ENCODE data around the gene SAMD5. TPM values are rescaled to one million over a fixed set of nuclear protein-coding genes. Genes with fewer than 3 reads are reported as not detected.

The SAMD5 gene
- total RNA-seq (1 to 10 TPM in 2 of 4 donors, under 1 TPM in 2; 0.68 to 1.1 (median 0.95) TPM), polyA plus RNA-seq (1 to 10 TPM; 1.8 to 6.8 (median 3.7) TPM)

GRCh38 chr6:147508042-147508865 is at the start of gene SAMD5:
TSS of gene SAMD5 (plus strand) at chr6:147508690. CDS start at chr6:147508929, 239 bp downstream.
- TF ChIP-seq POLR2A (IDR thresholded peaks at IDR 0.05) (no peak), EP300 (IDR thresholded peaks at IDR 0.05) (no peak), POLR2AphosphoS5 (IDR thresholded peaks at IDR 0.05) (no peak)
- TF ChIP-seq, protein P1, sequence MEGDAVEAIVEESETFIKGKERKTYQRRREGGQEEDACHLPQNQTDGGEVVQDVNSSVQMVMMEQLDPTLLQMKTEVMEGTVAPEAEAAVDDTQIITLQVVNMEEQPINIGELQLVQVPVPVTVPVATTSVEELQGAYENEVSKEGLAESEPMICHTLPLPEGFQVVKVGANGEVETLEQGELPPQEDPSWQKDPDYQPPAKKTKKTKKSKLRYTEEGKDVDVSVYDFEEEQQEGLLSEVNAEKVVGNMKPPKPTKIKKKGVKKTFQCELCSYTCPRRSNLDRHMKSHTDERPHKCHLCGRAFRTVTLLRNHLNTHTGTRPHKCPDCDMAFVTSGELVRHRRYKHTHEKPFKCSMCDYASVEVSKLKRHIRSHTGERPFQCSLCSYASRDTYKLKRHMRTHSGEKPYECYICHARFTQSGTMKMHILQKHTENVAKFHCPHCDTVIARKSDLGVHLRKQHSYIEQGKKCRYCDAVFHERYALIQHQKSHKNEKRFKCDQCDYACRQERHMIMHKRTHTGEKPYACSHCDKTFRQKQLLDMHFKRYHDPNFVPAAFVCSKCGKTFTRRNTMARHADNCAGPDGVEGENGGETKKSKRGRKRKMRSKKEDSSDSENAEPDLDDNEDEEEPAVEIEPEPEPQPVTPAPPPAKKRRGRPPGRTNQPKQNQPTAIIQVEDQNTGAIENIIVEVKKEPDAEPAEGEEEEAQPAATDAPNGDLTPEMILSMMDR (IDR thresholded peaks at IDR 0.05), result no peak
- peak; percentile 70 for DNase-seq
- Histone ChIP-seq H3K27ac (peak within 1 kb of the TSS; percentile 1 to 62 (median 55)), H3K36me3 (no peaks in the 10 kb centered on the region), H3K9me3 (no peaks in the 10 kb centered on the region), H3K4me3 (peak within 1 kb of the TSS; percentile 38 to 58 (median 56)), H3K27me3 (peaks cover 0 to 19% (median 0%) of the 10 kb centered on the region in 3 donors), H3K4me1 (peaks cover 0 to 30% (median 23%) of the 10 kb centered on the region in 4 donors)
- intact Hi-C loops (cut with DNase I), result loop anchor here (5.0 to 10.0 kb wide), 3 partner anchors 447 to 959 kb away; no protein-coding TSS in a partner anchor
- WGBS, 2 donors, result 0 to 1% methylated on average over 90 of the region's 90 CpGs

GRCh38 chr6:147459780-147460179 is 48.7 kb upstream of the SAMD5 start:
- Histone ChIP-seq H3K4me3 (no peak overlapping the region), H3K36me3 (no peaks in the 10 kb centered on the region), H3K27me3 (no peaks in the 10 kb centered on the region), H3K4me1 (no peaks in the 10 kb centered on the region), H3K9me3 (no peaks in the 10 kb centered on the region), H3K27ac (no peak overlapping the region)
- TF ChIP-seq, protein P1 (IDR thresholded peaks at IDR 0.05), result no peak
- TF ChIP-seq POLR2AphosphoS5 (IDR thresholded peaks at IDR 0.05) (no peak), POLR2A (IDR thresholded peaks at IDR 0.05) (no peak), EP300 (IDR thresholded peaks at IDR 0.05) (no peak)
- intact Hi-C loops (cut with DNase I), result no loop called here
- WGBS, 2 donors, result 86 to 90% methylated on average over 1 of the region's 1 CpG
- no peak for DNase-seq

DNA sequence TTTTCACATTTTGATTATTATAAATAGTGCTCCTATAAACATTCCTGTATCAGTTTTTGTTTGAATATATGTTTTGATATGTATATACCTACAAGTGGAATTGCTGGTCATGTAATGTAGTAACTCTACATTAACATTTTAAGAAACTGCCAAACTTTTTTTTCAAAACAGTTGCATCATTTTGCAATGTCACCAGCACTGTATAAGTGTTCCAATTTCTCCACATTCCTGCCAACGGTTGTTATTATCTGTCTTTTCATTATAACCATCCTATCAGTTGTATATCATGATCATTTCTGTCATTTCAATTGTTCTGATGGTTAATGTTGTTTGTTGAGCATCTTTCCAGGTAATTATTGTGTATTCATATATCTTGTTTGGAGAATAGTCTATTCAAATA is 44.8 kb upstream of the SAMD5 start:
- no peak for TF ChIP-seq EP300 (IDR thresholded peaks at IDR 0.05)
- TF ChIP-seq POLR2AphosphoS5 (IDR thresholded peaks at IDR 0.05), result no peak
- TF ChIP-seq, protein P1 (IDR thresholded peaks at IDR 0.05), result no peak
- TF ChIP-seq POLR2A (IDR thresholded peaks at IDR 0.05), result no peak
- H3K36me3 ChIP-seq, result no peaks in the 10 kb centered on the region
- no peaks in the 10 kb centered on the region for H3K27me3 ChIP-seq
- intact Hi-C loops (cut with DNase I), result no loop called here
- no peaks in the 10 kb centered on the region for H3K4me1 ChIP-seq
- no peaks in the 10 kb centered on the region for H3K9me3 ChIP-seq
- no peak overlapping the region for H3K27ac ChIP-seq
- no peak overlapping the region for H3K4me3 ChIP-seq
- no peak for DNase-seq
- WGBS, 2 donors, result 56 to 76% methylated on average over 1 of the region's 1 CpG

GRCh38 chr6:147467428-147467827 is 41.1 kb upstream of the SAMD5 start:
- no peaks in the 10 kb centered on the region for H3K9me3 ChIP-seq
- no peaks in the 10 kb centered on the region for H3K4me1 ChIP-seq
- intact Hi-C loops (cut with DNase I), result no loop called here
- no peaks in the 10 kb centered on the region for H3K27me3 ChIP-seq
- 59 to 61% methylated on average over 5 of the region's 5 CpGs for WGBS, 2 donors
- DNase-seq, result no peak
- no peak overlapping the region for H3K27ac ChIP-seq
- no peak overlapping the region for H3K4me3 ChIP-seq
- H3K36me3 ChIP-seq, result no peaks in the 10 kb centered on the region
- TF ChIP-seq POLR2A (IDR thresholded peaks at IDR 0.05) (no peak), POLR2AphosphoS5 (IDR thresholded peaks at IDR 0.05) (no peak)

- H3K27ac ChIP-seq, result no peak overlapping the region
- no peaks in the 10 kb centered on the region for H3K36me3 ChIP-seq
- 44 to 49% methylated on average over 2 of the region's 2 CpGs for WGBS, 2 donors
- no peaks in the 10 kb centered on the region for H3K9me3 ChIP-seq
- TF ChIP-seq POLR2A (IDR thresholded peaks at IDR 0.05) (no peak), POLR2AphosphoS5 (IDR thresholded peaks at IDR 0.05) (no peak), EP300 (IDR thresholded peaks at IDR 0.05) (no peak)
- TF ChIP-seq, protein P1 (IDR thresholded peaks at IDR 0.05), result no peak
- DNase-seq, result no peak
- intact Hi-C loops (cut with DNase I), result no loop called here
- H3K4me3 ChIP-seq, result no peak overlapping the region
- H3K4me1 ChIP-seq, result no peaks in the 10 kb centered on the region
- H3K27me3 ChIP-seq, result no peaks in the 10 kb centered on the region
These were observed 40.6 kb upstream of the SAMD5 start for GRCh38 chr6:147467886-147468285.

Data from sigmoid colon (tissue), 7 donors.